HFF-Myc (cell line): ENCODE results near the gene RSL24D1.
"Not testable (repeated sequence)": the region's sequence is repeated elsewhere in the genome, so short reads cannot be mapped to it uniquely, and the experiment has no call there.

Experiments
- DNase-seq: peaks from one replicate; pipeline ENCODE4 v3.0.0-alpha.2; 2011; ENCODE audit warnings: low read depth; ENCODE audit errors: extremely low read depth
- H3K4me3 ChIP-seq: replicated peaks from 2 replicates; pipeline ENCODE4 v1.5.1; 2011; ENCODE audit warnings: low read depth, mild to moderate bottlenecking, control low read depth, low read length
- CTCF ChIP-seq: IDR thresholded peaks from 2 replicates; pipeline ENCODE4 v1.5.1; 2012; ENCODE audit warnings: mild to moderate bottlenecking, low read depth, low read length, control low read depth; ENCODE audit errors: missing control alignments

Gene RSL24D1

GRCh38 chr15:55151631-55152030, 45.1 kb downstream of the RSL24D1 start:
- H3K4me3 ChIP-seq = no peak overlapping the region
- DNase-seq = no peak
- no peak for TF ChIP-seq CTCF

GRCh38 chr15:55143132-55143531, 53.6 kb downstream of the RSL24D1 start:
- H3K4me3 ChIP-seq, DNase-seq: not testable (repeated sequence)

GRCh38 chr15:55133972-55134371, 62.8 kb downstream of the RSL24D1 start:
- TF ChIP-seq CTCF = no peak
- H3K4me3 ChIP-seq = no peak overlapping the region
- no peak for DNase-seq

- DNase-seq = no peak
- TF ChIP-seq CTCF = no peak
- H3K4me3 ChIP-seq = no peak overlapping the region
These were observed 64.1 kb downstream of the RSL24D1 start for GRCh38 chr15:55132672-55133071.
